H9 (cell line): ENCODE data around the gene CCDC9B. TPM values are rescaled to one million over a fixed set of nuclear protein-coding genes. Genes with fewer than 3 reads are reported as not detected.

Experiments
- DNase-seq: peaks from one replicate; pipeline ENCODE4 v3.0.0-alpha.2; 2017
- H2AFZ ChIP-seq: one replicate; pipeline ENCODE4 v1.6.1; 2013; ENCODE audit warnings: mild to moderate bottlenecking, low read length, control low read depth, moderate library complexity
- H2AK5ac ChIP-seq: 2 replicates; pipeline ENCODE4 v1.6.1; 2013; ENCODE audit warnings: low read length, control low read depth, mixed read lengths; ENCODE audit not compliant: insufficient read length
- H2BK120ac ChIP-seq: one replicate; pipeline ENCODE4 v1.6.1; 2013; ENCODE audit warnings: low read depth, mild to moderate bottlenecking, low read length, control low read depth, inconsistent platforms; ENCODE audit not compliant: poor library complexity, severe bottlenecking
- H2BK12ac ChIP-seq: 2 replicates; pipeline ENCODE4 v1.6.1; 2013; ENCODE audit warnings: low read length, control low read depth, mixed read lengths, low read depth; ENCODE audit not compliant: insufficient read length
- H2BK15ac ChIP-seq: 2 replicates; pipeline ENCODE4 v1.6.1; 2013; ENCODE audit warnings: low read depth, low read length, control low read depth
- H2BK20ac ChIP-seq: one replicate; pipeline ENCODE4 v1.6.1; 2013; ENCODE audit warnings: low read depth, mild to moderate bottlenecking, low read length, control low read depth, inconsistent platforms; ENCODE audit not compliant: poor library complexity, severe bottlenecking
- H2BK5ac ChIP-seq: 2 replicates; pipeline ENCODE4 v1.6.1; 2013; ENCODE audit warnings: low read length, control low read depth, mixed read lengths; ENCODE audit not compliant: insufficient read length
- H3K14ac ChIP-seq: 2 replicates; pipeline ENCODE4 v1.6.1; 2013; ENCODE audit warnings: low read length, control low read depth; ENCODE audit not compliant: insufficient read depth
- H3K18ac ChIP-seq: 2 replicates; pipeline ENCODE4 v1.6.1; 2013; ENCODE audit warnings: low read depth, mild to moderate bottlenecking, mixed read lengths, low read length, control low read depth; ENCODE audit not compliant: insufficient read length
- H3K23ac ChIP-seq: 2 replicates; pipeline ENCODE4 v1.6.1; 2013; ENCODE audit warnings: low read length, control low read depth, mixed read lengths, low read depth; ENCODE audit not compliant: insufficient read length
- H3K23me2 ChIP-seq: 2 replicates; pipeline ENCODE4 v1.6.1; 2013; ENCODE audit warnings: low read depth, mild to moderate bottlenecking, mixed read lengths, low read length, control low read depth; ENCODE audit not compliant: insufficient read length, poor library complexity, severe bottlenecking
- H3K27ac ChIP-seq: 2 replicates; pipeline ENCODE4 v1.5.1; 2013; ENCODE audit warnings: low read length, control low read depth, mixed read lengths, low read depth; ENCODE audit not compliant: insufficient read length
- H3K27me3 ChIP-seq: 2 replicates; pipeline ENCODE4 v1.6.1; 2013; ENCODE audit warnings: low read length, control low read depth, inconsistent platforms; ENCODE audit not compliant: insufficient read depth
- H3K4ac ChIP-seq: 2 replicates; pipeline ENCODE4 v1.6.1; 2013; ENCODE audit warnings: low read depth, mild to moderate bottlenecking, control low read depth, inconsistent platforms, low read length, moderate library complexity
- H3K4me1 ChIP-seq: 2 replicates; pipeline ENCODE4 v1.6.1; 2013; ENCODE audit warnings: low read length, control low read depth, inconsistent platforms; ENCODE audit not compliant: insufficient read depth
- H3K4me2 ChIP-seq: 2 replicates; pipeline ENCODE4 v1.6.1; 2013; ENCODE audit warnings: low read length, control low read depth, mixed read lengths; ENCODE audit not compliant: insufficient read length, insufficient read depth
- H3K56ac ChIP-seq: 2 replicates; pipeline ENCODE4 v1.6.1; 2013; ENCODE audit warnings: low read depth, mild to moderate bottlenecking, mixed read lengths, low read length, control low read depth; ENCODE audit not compliant: insufficient read length
- H3K79me1 ChIP-seq: 2 replicates; pipeline ENCODE4 v1.6.1; 2013; ENCODE audit warnings: low read depth, mild to moderate bottlenecking, moderate library complexity, low read length, control low read depth, inconsistent platforms; ENCODE audit not compliant: insufficient read depth, poor library complexity, severe bottlenecking
- H3K79me2 ChIP-seq: 2 replicates; pipeline ENCODE4 v1.6.1; 2013; ENCODE audit warnings: low read length, control low read depth, inconsistent platforms; ENCODE audit not compliant: insufficient read depth
- H3K9ac ChIP-seq: 2 replicates; pipeline ENCODE4 v1.6.1; 2013; ENCODE audit warnings: low read length, control low read depth, mixed read lengths; ENCODE audit not compliant: insufficient read length; ENCODE audit errors: extremely low read depth
- H3K9me3 ChIP-seq: one replicate; pipeline ENCODE4 v1.6.1; 2013; ENCODE audit warnings: low read depth, low read length, inconsistent platforms; ENCODE audit not compliant: control insufficient read depth
- H3T11ph ChIP-seq: one replicate; pipeline ENCODE4 v1.6.1; 2013; ENCODE audit warnings: mild to moderate bottlenecking, low read length, control low read depth, inconsistent platforms
- H4K20me1 ChIP-seq: one replicate; pipeline ENCODE4 v1.6.1; 2013; ENCODE audit not compliant: control insufficient read depth, insufficient read length, insufficient read depth
- H4K5ac ChIP-seq: 2 replicates; pipeline ENCODE4 v1.6.1; 2013; ENCODE audit warnings: low read depth, mild to moderate bottlenecking, mixed read lengths, low read length, control low read depth; ENCODE audit not compliant: insufficient read length
- H4K8ac ChIP-seq: replicated peaks from 2 replicates; pipeline ENCODE4 v1.6.1; 2013; ENCODE audit warnings: low read length, control low read depth, mixed read lengths, low read depth; ENCODE audit not compliant: insufficient read length
- H4K91ac ChIP-seq: 2 replicates; pipeline ENCODE4 v1.6.1; 2013; ENCODE audit warnings: low read depth, mild to moderate bottlenecking, moderate library complexity, mixed read lengths, low read length, control low read depth; ENCODE audit not compliant: insufficient read length
- H3K27ac Mint-ChIP-seq, 3 experiments: 2 replicates in 2 of 3; 3 replicates in 1 of 3; pipeline ENCODE4 v1.8.0; 2020 to 2021; ENCODE audit warnings: mixed read lengths in 3 of 3, mild to moderate bottlenecking in 1 of 3, moderate library complexity in 1 of 3
- H3K27me3 Mint-ChIP-seq: 2 replicates; pipeline ENCODE4 v1.8.0; 2021; ENCODE audit warnings: low read depth, mild to moderate bottlenecking, moderate library complexity, mixed read lengths
- H3K36me3 Mint-ChIP-seq, 3 experiments: 2 replicates in 2 of 3; 3 replicates in 1 of 3; pipeline ENCODE4 v1.8.0; 2020 to 2021; ENCODE audit warnings: low read depth in 3 of 3, mixed read lengths in 3 of 3; ENCODE audit not compliant: insufficient read depth in 1 of 3
- H3K4me1 Mint-ChIP-seq, 2 experiments: 2 replicates each; pipeline ENCODE4 v1.8.0; 2020; ENCODE audit warnings: mixed read lengths in 2 of 2
- H3K4me3 Mint-ChIP-seq, 2 experiments: 2 replicates in 1 of 2; 3 replicates in 1 of 2; pipeline ENCODE4 v1.8.0; 2020 to 2021; ENCODE audit warnings: mild to moderate bottlenecking in 2 of 2, mixed read lengths in 2 of 2, moderate library complexity in 1 of 2
- H3K9me3 Mint-ChIP-seq, 2 experiments: 2 replicates in 1 of 2; 3 replicates in 1 of 2; pipeline ENCODE4 v1.8.0; 2020; ENCODE audit warnings: mild to moderate bottlenecking in 2 of 2, mixed read lengths in 2 of 2, moderate library complexity in 1 of 2
- CTCF ChIP-seq: fragments of 200-600 bp; sonication (generic); conservative IDR thresholded peaks from 3 replicates; pipeline ENCODE4 v1.8.0; 2021; ENCODE audit warnings: antibody characterized with exemption, mild to moderate bottlenecking
- WGBS: extraction: QIAGEN DNeasy Blood & Tissue Kit; methylation state at CpG from one replicate; pipeline ENCODE4 v1.1.7; 2013; ENCODE audit warnings: missing lambda C conversion rate, low lambda C conversion rate, mixed read lengths; ENCODE audit not compliant: insufficient read length; ENCODE audit errors: extremely low coverage; 5-methylcytosine and 5-hydroxymethylcytosine counted together
- total RNA-seq: library from RNA; stranded (reverse); gene quantifications from 2 replicates; pipeline ENCODE4 v1.2.1, GENCODE V29; 2021

CCDC9B gene
- total RNA-seq, 1 experiment from 2014 or later = 0.48 TPM

GRCh38 chr15:40282147-40282868 lies 58.4 kb downstream of the CCDC9B start:
- H4K5ac ChIP-seq = no peak overlapping the region
- no peak overlapping the region for H2BK20ac ChIP-seq
- no peak overlapping the region for H2BK12ac ChIP-seq
- H2BK15ac ChIP-seq = no peak overlapping the region
- H3K4me3 Mint-ChIP-seq = peak overlapping the region; percentile 50 to 73
- H3K36me3 Mint-ChIP-seq = no peaks in the 10 kb centered on the region; a peak in 2 of 7 replicates
- H3K18ac ChIP-seq = no peak overlapping the region
- H3K27me3 ChIP-seq = peaks cover 37% of the 10 kb centered on the region; the same call in 1 of the 2 replicates
- no peak overlapping the region for H3K23ac ChIP-seq
- H2BK120ac ChIP-seq = no peak overlapping the region
- no peaks in the 10 kb centered on the region for H3K79me2 ChIP-seq
- peak; percentile 74 for DNase-seq
- H3K4me1 ChIP-seq = peaks cover 3% of the 10 kb centered on the region; the same call in 1 of the 2 replicates
- H4K20me1 ChIP-seq = no peaks in the 10 kb centered on the region
- WGBS = no CpG with 5 or more reads among the region's 92 CpGs
- no peak overlapping the region for H2AFZ ChIP-seq
- no peak overlapping the region for H3T11ph ChIP-seq
- peak overlapping the region; percentile 41 for H3K4me2 ChIP-seq
- H3K27me3 Mint-ChIP-seq = peaks cover 89% of the 10 kb centered on the region
- no peak overlapping the region for H2AK5ac ChIP-seq
- no peak overlapping the region for H3K14ac ChIP-seq
- no peak overlapping the region for H3K56ac ChIP-seq
- no peak overlapping the region for H4K8ac ChIP-seq
- TF ChIP-seq CTCF = peak; percentile 70
- peaks cover 10% of the 10 kb centered on the region for H3K23me2 ChIP-seq
- H3K9ac ChIP-seq = no peak overlapping the region
- H3K4ac ChIP-seq = no peak overlapping the region
- peaks cover 38 to 66% of the 10 kb centered on the region in 2 experiments for H3K4me1 Mint-ChIP-seq
- H3K27ac ChIP-seq = no peak overlapping the region
- H3K27ac Mint-ChIP-seq = no peak overlapping the region
- H4K91ac ChIP-seq = no peak overlapping the region
- no peaks in the 10 kb centered on the region for H3K79me1 ChIP-seq
- H3K9me3 ChIP-seq = no peaks in the 10 kb centered on the region
- H2BK5ac ChIP-seq = no peak overlapping the region
- H3K9me3 Mint-ChIP-seq = no peaks in the 10 kb centered on the region; a peak in 1 of 5 replicates
